ENCODE data around the gene CDH19.

CDH19 gene, protein sequence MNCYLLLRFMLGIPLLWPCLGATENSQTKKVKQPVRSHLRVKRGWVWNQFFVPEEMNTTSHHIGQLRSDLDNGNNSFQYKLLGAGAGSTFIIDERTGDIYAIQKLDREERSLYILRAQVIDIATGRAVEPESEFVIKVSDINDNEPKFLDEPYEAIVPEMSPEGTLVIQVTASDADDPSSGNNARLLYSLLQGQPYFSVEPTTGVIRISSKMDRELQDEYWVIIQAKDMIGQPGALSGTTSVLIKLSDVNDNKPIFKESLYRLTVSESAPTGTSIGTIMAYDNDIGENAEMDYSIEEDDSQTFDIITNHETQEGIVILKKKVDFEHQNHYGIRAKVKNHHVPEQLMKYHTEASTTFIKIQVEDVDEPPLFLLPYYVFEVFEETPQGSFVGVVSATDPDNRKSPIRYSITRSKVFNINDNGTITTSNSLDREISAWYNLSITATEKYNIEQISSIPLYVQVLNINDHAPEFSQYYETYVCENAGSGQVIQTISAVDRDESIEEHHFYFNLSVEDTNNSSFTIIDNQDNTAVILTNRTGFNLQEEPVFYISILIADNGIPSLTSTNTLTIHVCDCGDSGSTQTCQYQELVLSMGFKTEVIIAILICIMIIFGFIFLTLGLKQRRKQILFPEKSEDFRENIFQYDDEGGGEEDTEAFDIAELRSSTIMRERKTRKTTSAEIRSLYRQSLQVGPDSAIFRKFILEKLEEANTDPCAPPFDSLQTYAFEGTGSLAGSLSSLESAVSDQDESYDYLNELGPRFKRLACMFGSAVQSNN

DNA sequence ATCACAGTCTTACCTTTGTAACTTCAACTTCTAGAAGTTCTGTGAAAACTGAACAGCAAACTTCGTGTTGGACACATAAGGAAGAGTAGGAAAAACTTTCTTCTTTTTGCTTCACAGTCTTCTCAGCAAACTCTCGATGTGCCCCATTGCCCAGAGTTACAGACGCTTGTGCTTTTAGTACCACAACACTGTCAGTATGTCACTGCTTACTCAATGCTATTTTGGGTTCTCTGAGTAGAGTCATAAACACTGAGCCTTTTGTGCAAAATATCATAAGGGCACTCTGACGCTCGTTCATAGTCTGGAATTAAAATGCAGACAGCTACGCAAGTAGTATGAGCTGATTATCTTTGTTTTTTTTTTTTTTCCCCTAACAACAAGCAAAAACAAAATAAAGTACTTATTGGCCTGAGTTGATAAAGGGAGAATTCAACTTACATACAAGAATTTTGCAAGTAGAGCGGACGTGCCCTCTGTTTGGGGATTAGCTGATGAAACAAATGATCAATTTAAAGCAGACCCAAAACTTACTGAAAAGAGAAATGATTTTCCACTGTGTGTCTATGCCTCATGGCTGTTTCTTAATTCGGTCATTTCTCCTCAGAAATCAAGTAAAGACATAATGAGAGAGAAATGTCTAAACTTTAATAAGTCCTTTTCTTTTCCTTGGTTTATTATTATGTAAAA, at the start of gene CDH19:
Gene CDH19, minus strand, starts transcription at position 150 of the 687 bp plus-strand sequence. CDS start 31,886 bp downstream, outside the sequence.
- no peak for DNase-seq (ENCODE audit: low read depth in 1 of 2, low spot score in 1 of 2)

DNA sequence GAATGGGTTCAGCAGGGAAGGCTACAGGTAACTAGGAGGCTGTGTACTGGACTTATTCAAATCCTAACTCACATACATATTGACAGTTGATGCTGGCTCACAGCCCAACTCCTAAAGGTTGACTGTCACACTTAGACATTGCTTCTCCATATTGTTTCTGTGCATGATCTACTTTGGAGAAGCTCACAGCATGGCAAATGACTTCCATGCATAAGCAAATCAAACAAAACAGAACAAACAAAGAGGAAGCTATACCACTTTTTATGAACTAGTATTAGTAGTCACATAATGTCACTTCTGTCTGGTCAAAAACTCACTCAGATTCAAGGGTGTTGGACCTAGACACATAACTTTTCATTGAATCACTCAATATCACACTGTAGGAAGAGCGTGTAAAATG, 43.8 kb upstream of the CDH19 start:
- no peak for DNase-seq (ENCODE audit: low read depth in 1 of 2, low spot score in 1 of 2)

DNA sequence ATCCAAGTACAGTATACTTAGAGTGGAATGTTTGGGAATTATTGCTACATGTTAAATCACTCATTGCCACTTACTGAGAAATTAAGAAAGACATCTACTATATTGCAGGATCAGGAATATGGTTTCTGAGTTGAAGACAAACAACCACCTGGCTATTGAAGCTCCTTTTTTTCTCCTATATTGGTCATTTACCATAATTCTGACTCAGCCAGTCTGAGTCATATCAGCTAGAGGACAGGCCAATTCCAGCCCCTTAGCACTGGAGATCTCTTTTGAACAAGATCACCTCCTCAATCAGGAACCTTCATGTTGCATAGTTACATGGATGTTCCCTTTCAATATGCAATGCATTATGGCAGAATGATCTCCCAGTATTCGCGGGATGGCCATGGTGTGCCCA, 42.7 kb upstream of the CDH19 start:
- no peak for DNase-seq (ENCODE audit: low read depth in 1 of 2, low spot score in 1 of 2)

DNA sequence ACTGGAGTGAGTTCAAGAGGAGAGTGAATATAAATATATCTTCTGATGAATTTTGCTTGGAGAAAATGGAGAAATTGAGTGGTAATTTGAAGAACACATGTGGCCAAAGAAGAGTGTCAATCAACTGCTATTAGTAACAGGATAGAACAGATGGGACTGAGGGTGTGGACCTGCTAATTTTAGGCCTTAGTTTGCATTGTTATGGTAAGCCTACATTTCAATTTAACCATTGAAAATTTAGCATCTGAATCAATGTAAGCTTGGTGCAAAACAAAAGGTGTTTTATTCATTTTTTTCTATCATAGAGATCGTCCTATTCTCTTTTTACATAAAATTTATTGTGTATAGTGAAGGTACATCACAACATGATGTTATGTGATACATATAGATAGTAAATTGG, 42.1 kb upstream of the CDH19 start:
- no peak for DNase-seq (ENCODE audit: low read depth in 1 of 2, low spot score in 1 of 2)

DNA sequence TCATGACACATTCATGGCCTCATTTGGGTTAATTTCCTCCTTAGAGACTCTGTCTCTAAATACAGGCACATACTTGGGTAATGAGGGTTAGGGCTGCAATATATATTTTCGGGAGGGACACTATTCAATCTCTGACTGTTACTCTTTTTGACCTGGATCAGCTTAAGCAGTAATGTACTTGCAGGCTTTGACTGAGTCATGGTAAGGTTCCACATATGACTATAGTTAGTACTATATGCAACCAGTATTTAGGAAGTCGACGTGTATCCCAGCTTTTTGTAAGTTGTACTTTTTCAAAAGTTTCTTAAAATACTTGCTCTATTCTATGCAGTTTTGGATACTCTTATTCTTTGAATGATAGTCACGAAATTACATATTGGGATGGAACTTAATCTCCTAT, 37.2 kb upstream of the CDH19 start:
- no peak for DNase-seq (ENCODE audit: low read depth in 1 of 2, low spot score in 1 of 2)

DNA sequence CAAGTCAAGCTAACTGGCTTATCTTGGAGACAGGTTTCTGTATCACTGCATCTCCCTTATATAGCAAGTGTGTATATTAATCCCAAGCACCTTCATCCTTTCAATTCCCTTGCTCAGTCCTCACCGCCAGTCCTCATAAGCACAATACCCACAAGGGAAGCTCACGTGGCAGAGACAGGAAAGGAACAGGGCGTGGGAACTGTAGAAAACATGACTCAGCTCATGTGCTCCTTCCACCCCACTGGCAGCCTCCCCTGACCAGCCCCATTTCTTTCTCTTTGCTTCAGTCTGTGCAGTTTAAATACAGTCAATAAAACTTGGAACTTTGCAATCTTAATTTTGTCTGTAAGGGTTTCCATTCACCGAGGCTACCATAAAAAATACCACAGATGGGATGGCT, 36.5 kb upstream of the CDH19 start:
- no peak for DNase-seq (ENCODE audit: low read depth in 1 of 2, low spot score in 1 of 2)

DNA sequence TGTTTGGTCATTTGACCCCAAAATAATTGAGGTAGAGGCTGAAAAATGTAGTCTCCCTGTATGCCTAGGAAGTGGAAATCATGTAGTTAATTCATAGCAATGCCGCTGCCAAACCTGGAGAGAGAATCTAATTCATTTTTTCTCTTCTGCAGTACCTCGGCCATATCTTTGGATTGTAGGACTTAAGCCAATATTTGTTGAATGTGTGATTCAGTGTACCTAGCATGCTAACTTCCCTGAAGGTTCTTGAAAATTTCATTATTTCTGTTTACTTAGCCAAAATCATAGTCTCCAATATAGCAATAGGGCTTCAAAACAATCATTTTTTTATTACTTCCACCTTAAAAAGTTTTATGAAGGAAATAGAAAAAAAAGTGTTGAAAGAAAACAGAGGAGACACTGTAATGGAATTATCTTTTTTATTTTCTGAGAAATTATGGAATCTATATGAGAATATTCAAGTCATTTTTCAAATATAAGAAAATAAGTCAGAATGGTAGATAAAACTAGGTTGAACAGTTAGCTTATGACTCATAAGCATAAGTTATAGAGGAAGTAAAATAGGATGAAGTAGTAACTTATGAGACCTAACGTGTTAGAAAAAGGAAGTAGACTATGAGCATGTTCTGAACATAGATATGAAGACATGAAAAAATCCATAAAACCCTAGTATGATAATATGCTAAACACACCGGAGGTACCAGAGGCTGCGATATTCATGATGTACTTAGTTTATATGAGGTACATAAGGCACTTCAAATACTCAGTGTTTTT, 35.2 kb upstream of the CDH19 start:
- no peak for DNase-seq (ENCODE audit: low read depth in 1 of 2, low spot score in 1 of 2)

DNA sequence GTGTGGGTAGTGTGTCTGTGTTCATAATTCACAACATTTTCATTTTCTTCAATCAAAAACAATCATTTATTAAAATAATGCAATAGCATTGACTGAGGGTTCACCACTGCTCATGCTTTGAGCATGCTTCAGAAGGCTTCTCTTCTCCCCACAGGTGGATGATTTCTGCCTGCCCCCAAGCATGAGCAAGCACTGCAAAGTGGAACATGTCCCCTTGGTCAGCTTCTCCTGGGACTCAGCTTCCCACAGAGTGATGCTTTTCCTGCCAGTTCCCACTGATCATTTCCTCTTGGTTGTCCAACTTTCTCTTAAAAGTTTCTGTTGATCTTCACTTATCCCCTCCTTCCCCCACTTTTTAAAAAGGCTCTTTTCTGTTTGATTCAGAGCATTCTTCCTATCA, 31.5 kb upstream of the CDH19 start:
- DNase-seq (ENCODE audit: low read depth in 1 of 2, low spot score in 1 of 2): no peak

DNA sequence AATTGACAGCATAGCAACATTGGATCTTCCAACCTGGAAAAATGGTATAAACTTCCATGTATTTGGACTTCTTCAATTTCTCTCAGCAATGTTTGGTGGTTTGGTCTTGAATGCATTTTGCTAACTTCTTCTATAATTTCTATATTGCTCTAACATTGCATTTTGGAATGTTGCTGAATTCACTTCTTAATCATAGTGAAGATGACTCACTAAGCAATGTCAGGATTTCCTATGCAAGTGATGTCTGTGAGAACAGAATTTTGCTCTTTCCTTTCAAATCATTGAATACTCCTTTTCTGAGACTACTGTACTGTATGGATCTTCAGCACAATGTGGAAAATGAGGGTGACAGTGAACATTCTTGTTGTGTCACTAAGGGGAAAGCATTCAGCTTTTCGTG, 28.9 kb upstream of the CDH19 start:
- no peak for DNase-seq (ENCODE audit: low read depth in 1 of 2, low spot score in 1 of 2)

DNA sequence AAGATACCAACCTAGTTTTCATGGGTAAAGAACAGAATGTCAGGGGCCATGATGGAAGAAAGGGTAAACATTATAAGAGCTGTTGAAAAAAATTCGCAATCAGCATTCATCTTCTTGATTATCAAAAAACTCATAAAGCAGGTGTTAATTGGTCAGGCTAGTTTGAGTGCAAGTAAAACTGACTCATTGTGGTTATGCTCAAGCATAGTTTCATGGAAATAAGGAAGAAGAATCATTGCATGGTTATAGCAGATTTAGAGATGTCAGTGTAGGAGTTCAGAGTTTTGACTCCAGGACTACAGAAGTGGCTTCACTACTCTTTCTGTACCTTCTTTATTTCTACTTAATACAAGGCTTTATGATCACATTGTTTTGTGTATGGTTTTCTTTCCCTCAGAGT, 26.9 kb upstream of the CDH19 start:
- no peak for DNase-seq (ENCODE audit: low read depth in 1 of 2, low spot score in 1 of 2)

DNA sequence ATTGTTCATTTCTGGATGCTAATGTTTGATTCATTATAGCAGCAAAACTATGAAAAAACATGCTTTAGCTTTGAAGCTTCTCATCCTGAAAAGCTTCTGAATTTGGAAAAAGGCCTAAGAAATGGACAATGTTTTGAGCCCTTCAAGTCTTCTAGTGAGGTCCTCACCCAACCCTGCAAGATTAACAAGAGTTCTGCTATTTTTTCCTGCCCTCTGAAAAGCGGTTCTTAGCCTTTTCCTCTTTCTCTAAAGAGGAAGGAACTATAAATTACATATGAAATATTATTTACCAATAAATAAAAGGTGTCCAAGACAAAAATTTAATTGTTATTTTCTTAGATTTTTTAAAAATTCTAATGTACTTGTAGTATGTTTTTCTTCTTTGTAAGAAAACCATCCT, 19.9 kb upstream of the CDH19 start:
- DNase-seq (ENCODE audit: low read depth in 1 of 2, low spot score in 1 of 2): no peak

DNA sequence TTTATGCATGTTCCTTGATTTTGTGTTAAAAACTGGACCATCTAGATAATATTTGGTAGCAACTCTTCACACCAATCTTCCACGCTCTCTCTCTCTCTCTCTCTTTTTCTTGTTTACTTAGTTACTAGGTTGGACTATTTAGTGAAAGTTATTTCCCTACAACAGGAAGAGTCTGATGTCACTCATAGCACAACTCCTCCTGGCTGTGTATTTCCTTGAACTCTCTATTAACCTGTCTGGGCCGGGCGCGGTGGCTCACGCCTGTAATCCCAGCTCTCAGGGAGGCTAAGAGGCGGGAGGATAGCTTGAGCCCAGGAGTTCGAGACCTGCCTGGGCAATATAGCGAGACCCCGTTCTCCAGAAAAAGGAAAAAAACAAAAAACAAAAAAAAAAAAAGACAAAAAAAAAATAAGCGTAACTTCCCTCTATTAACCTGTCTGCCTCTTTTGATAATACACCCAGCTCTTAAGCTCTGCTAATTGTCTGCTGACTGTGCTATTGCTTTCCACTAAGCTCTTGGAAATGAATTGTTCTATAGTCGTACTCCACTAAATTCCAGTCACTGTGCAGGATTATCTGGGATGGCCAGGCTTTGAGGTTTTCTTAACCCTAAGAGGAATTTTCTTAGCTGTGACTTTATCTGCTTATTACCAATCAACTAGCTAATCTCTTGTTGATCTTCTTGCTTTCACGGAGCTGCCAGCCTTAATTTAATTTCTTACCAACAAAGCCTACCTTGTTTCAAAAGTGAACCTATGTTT, 18.1 kb upstream of the CDH19 start:
- DNase-seq (ENCODE audit: low read depth in 1 of 2, low spot score in 1 of 2): no peak

DNA sequence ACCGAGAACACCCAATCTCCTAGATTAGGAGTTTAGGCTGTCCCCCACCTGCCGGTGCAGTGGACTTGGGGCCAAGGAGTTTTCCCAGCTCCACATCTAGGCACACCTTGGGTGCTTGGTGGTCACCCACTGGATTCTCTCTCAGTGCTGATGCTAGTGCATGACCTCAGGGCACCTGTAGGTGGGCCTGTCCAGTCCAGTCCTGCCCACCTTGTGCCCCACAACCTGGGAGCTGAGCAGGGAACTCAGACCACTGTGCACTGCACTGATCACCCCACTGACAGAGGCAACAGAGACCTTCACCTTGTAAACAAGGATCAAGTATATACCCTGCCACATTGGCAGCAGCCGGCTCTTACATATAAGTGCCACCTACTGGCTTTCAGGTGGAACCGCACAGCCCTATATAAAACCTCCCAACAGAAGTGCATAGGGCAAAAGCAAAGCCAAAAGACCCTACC, 12.7 kb upstream of the CDH19 start:
- DNase-seq (ENCODE audit: low read depth in 1 of 2, low spot score in 1 of 2): no peak

DNA sequence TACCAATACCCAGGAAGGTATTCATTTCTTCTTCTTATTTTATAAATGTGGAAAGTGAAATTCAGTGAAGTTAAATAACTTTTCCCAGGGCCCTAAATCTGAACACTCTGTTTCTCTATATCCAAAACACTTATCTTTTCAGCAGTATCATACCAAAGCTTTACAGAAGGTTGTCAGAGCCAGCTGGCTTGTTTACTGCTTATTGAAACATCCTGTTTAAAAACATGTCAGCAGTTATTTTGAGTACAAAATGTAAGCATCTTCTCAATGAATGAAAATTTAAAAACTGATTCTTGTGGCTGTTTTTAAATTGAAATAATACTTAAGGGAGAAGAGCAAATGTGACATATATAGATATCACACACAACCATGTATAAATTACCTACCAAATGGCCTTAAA, 11.3 kb upstream of the CDH19 start:
- no peak for DNase-seq (ENCODE audit: low read depth in 1 of 2, low spot score in 1 of 2)

DNA sequence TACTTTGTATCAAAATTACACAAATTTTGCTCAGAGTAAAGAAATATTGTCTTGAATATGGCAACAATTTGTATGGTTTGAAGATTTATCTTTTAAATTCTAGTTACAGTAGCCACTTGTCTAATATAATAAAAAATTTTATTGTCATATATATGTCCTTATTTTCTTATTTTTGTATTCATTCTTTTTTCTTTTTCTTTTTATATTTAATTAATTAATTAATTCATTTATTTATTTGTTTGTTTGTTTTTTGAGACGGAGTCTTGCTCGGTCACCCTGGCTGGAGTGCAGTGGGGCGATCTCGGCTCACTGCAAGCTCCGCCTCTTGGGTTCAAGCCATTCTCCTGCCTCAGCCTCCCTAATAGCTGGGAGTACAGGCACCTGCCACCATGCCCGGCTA, 3.7 kb upstream of the CDH19 start:
- no peak for DNase-seq (ENCODE audit: low read depth in 1 of 2, low spot score in 1 of 2)

DNA sequence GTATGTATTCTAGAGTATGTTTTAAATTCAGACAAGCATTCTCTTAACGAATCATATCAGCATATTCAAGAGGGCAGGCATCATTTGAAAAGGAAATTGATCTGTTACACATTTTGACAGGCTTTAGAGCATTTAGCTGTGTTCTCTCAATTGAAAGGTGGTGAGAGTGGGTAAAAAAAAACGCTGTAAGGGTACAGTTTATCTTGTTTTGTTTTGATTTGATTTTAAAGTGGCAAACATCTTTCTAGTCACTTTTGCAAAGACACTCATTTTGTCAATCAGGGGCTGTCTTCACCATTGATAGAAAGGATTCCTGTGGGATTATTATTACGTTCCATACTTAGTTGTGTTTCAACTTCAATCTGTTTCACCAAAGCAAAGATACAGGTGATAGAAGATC, 2.2 kb downstream of the CDH19 start:
- no peak for DNase-seq (ENCODE audit: low read depth in 1 of 2, low spot score in 1 of 2)

DNA sequence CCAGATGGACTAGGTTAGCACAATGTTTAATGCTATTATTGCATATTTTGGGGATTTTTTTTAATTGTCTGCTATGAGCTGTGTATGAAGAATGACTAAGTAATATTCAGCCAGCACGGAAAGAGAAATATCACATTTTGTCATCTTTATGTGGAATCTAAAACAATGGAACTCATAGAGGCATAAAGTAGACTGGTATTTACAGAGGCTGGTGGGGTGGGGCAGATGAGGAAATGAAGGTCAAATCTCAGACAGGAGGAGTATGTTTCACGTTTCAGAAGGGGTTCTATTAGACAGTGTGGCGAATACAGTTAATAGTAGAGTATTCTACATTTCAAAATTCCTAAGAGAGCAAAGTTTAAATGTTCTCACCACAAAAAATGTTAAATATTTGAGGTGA, 4.7 kb downstream of the CDH19 start:
- DNase-seq (ENCODE audit: low read depth in 1 of 2, low spot score in 1 of 2): no peak

DNA sequence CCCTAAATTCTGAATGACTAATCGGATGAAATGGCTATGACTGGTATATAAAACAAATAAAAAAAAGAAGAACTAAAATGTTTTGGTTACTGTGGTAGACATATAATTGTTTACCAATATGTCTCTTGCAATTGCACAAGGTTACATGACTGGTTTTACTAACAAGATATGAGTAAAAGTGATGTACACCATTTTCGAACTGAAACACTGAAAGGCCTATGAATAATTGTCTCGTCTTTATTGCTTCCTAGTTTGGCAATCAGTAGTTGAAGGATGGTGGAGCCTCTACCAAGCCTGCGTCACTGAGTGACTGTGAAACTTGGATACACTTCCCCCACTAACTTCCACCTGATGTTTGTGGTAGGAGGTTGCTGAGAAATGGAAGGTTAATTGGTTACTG, 16.5 kb downstream of the CDH19 start:
- DNase-seq (ENCODE audit: low read depth in 1 of 2, low spot score in 1 of 2): no peak

DNA sequence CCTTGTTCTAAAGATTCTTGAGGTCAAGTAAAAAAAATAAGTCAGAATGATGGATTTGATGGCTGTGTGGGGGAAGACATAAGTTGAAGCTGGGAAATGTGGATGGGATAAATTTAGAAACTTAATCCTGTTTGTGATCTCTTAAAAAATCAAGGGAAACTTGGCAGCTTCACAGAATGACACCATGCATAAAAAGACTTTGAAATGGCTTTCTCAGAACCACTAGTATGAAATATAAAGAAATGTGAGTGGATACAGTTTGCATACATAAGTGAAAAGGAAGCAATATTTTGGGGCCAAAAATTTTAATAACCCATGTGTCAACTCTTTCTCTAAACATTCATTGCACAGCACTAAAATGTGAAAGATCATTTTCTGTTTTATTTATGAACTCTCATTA, 21.7 kb downstream of the CDH19 start:
- DNase-seq (ENCODE audit: low read depth in 1 of 2, low spot score in 1 of 2): no peak

DNA sequence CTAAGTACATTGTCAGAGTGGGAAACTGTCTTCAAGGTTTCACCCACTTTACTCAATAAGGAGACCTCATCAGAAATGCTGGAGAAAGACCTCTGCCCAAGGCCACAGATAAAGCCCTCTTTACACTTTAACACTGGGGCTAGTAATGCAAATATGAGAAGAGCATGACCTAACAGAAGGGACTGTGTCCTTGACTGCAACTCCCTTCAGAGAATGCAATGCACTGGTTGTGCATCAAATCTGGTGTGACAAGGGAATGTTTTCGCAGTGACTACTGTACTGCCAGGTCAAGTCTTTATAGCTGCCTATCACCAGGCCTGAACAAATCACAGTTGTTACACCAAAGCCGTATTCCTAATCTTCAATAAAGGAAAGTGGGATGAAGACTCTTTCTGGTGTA, 28.6 kb downstream of the CDH19 start:
- no peak for DNase-seq (ENCODE audit: low read depth in 1 of 2, low spot score in 1 of 2)
